K562 (cell line): ENCODE results near the gene PLD5. TPM values are rescaled to one million over a fixed set of nuclear protein-coding genes. Genes with fewer than 3 reads are reported as not detected.

Experiments used
- ATAC-seq: fragments of 200-7000 bp; cut with Tn5 transposase; 3 replicates; pipeline ENCODE4 v1.9.1; 2020; ENCODE audit warnings: moderate library complexity
- BruUV-seq: library from RNA; stranded (reverse); fragments of 400-500 nt; replicated peaks from 2 replicates; lab custom pipeline; 2021; lab: Mats Ljungman, UMichigan
- CTCF ChIA-PET: fragments of 300-600 bp; formaldehyde crosslinking; extraction: SDS; loops from one replicate; lab custom pipeline; 2021; ENCODE audit warnings: low intra/inter-chr PET ratio; lab: Yijun Ruan, JAX
- POLR2A ChIA-PET: fragments of 300-600, 350-650 bp; sonication (Branson Sonifier 250); formaldehyde crosslinking; extraction: SDS; loops from one replicate; lab custom pipeline; 2021; ENCODE audit warnings: antibody characterized with exemption, inconsistent platforms; lab: Yijun Ruan, JAX
- DNase-seq, 4 experiments: peaks; one replicate each; pipeline versions ENCODE4 v3.0.0 to v3.0.0-alpha.2; 2011 to 2018; ENCODE audit warnings: low spot score in 3 of 4, mixed read lengths in 3 of 4; ENCODE audit errors: extremely low read depth in 1 of 4
- FAIRE-seq: peaks from 2 replicates; lab custom pipeline; 2011; peaks lifted over from hg19 to GRCh38; lab: Jason Lieb, UNC
- H2AFZ ChIP-seq: 2 replicates; pipeline ENCODE4 v1.6.0; 2011; ENCODE audit warnings: low read depth, low read length, control low read depth, inconsistent platforms
- H3K27ac ChIP-seq: fragments of 200-600 bp; 3 replicates; pipeline ENCODE4 v1.8.0; 2011; ENCODE audit warnings: low read depth, mild to moderate bottlenecking, control low read depth, inconsistent platforms, low read length, moderate library complexity, mixed read lengths; ENCODE audit errors: extremely low read depth
- H3K27me3 ChIP-seq, 2 experiments: fragments of 300-600 bp in 1 of 2; 2 replicates in 1 of 2; 3 replicates in 1 of 2; pipeline versions ENCODE4 v1.6.0 to v1.8.0; 2011; ENCODE audit warnings: inconsistent platforms in 2 of 2, low read length in 2 of 2, mild to moderate bottlenecking in 1 of 2, mixed read lengths in 1 of 2, moderate library complexity in 1 of 2; ENCODE audit not compliant: control insufficient read depth in 2 of 2, insufficient read depth in 2 of 2
- H3K36me3 ChIP-seq: fragments of 300-600 bp; 3 replicates; pipeline ENCODE4 v1.8.0; 2011; ENCODE audit warnings: mild to moderate bottlenecking, low read length, inconsistent platforms; ENCODE audit not compliant: control insufficient read depth, insufficient read depth
- H3K4me1 ChIP-seq, 2 experiments: fragments of 200-600 bp in 1 of 2; replicated peaks in 1 of 2; 2 replicates in 1 of 2; 3 replicates in 1 of 2; pipeline versions ENCODE4 v1.5.1 to v1.8.0; 2011; ENCODE audit warnings: inconsistent platforms in 2 of 2, low read length in 2 of 2, mild to moderate bottlenecking in 1 of 2, mixed read lengths in 1 of 2, moderate library complexity in 1 of 2; ENCODE audit not compliant: control insufficient read depth in 2 of 2, insufficient read depth in 2 of 2
- H3K4me2 ChIP-seq: 2 replicates; pipeline ENCODE4 v1.6.1; 2011; ENCODE audit warnings: low read length, control low read depth, inconsistent platforms, mixed read lengths; ENCODE audit not compliant: insufficient read depth
- H3K4me3 ChIP-seq: fragments of 200-600 bp; sonication (generic), shearing (Covaris generic); 2 replicates; pipeline ENCODE4 v1.5.1; 2016; ENCODE audit warnings: control low read depth, inconsistent platforms
- H3K79me2 ChIP-seq: fragments of 200-600 bp; 3 replicates; pipeline ENCODE4 v1.8.0; 2011; ENCODE audit warnings: low read length, inconsistent platforms; ENCODE audit not compliant: control insufficient read depth, insufficient read depth
- H3K9ac ChIP-seq, 2 experiments: 2 replicates each; pipeline versions ENCODE4 v1.6.0 to v1.6.1; 2011; ENCODE audit warnings: low read depth in 2 of 2, low read length in 2 of 2, control low read depth in 1 of 2, inconsistent platforms in 1 of 2, mild to moderate bottlenecking in 1 of 2, mixed read lengths in 1 of 2; ENCODE audit not compliant: insufficient read depth in 1 of 2
- H3K9me1 ChIP-seq: one replicate; pipeline ENCODE4 v1.6.0; 2011; ENCODE audit warnings: inconsistent platforms, mild to moderate bottlenecking, low read length, moderate library complexity; ENCODE audit not compliant: control insufficient read depth, insufficient read depth
- H3K9me3 ChIP-seq: replicated peaks from 2 replicates; pipeline ENCODE4 v1.5.1; 2011; ENCODE audit warnings: low read depth, low read length, inconsistent platforms; ENCODE audit not compliant: control insufficient read depth, insufficient read depth
- H4K20me1 ChIP-seq: replicated peaks from 2 replicates; pipeline ENCODE4 v1.6.1; 2011; ENCODE audit warnings: low read length, inconsistent platforms, mixed read lengths; ENCODE audit not compliant: control insufficient read depth, insufficient read depth
- ATF2 ChIP-seq: sonication (generic); formaldehyde crosslinking; IDR thresholded peaks from 2 replicates; pipeline ENCODE4 v1.8.1; 2022; ENCODE audit warnings: missing genetic modification reagents
- BRD9 ChIP-seq: fragments of 450-650 bp; IDR thresholded peaks from 2 replicates; pipeline ENCODE4 v1.6.1; 2018; ENCODE audit warnings: low read depth; ENCODE audit not compliant: partially characterized antibody
- CEBPB ChIP-seq: fragments of 450-650 bp; IDR thresholded peaks from 2 replicates; pipeline ENCODE4 v1.6.1; 2016; ENCODE audit warnings: missing genetic modification characterization, missing compliant biosample characterization
- CTCF ChIP-seq, 3 experiments: IDR thresholded peaks in 2 of 3; conservative IDR thresholded peaks in 1 of 3; 2 replicates each; pipeline ENCODE4 v1.5.1; 2011 to 2012; ENCODE audit warnings: low read length in 3 of 3, mild to moderate bottlenecking in 3 of 3, control low read depth in 2 of 3, improper control_type of control experiment in 1 of 3, inconsistent platforms in 1 of 3, low read depth in 1 of 3, mixed read lengths in 1 of 3, moderate library complexity in 1 of 3; ENCODE audit not compliant: insufficient read depth in 2 of 3
- CXXC5 ChIP-seq: fragments of 250-450 bp; sonication (Bioruptor Pico); IDR thresholded peaks from 2 replicates; pipeline ENCODE4 v1.8.0; 2022; ENCODE audit warnings: inconsistent platforms, mild to moderate bottlenecking, moderate library complexity
- FOXO4 ChIP-seq: fragments of 450-650 bp; formaldehyde crosslinking; IDR thresholded peaks from 2 replicates; pipeline ENCODE4 v1.4.0; 2020; ENCODE audit warnings: mild to moderate bottlenecking, moderate library complexity
- KLF10 ChIP-seq: fragments of 250-450 bp; sonication (Bioruptor Pico); IDR thresholded peaks from 2 replicates; pipeline ENCODE4 v1.6.1; 2021; ENCODE audit warnings: matching md5 sums
- MAFK ChIP-seq: IDR thresholded peaks from 2 replicates; pipeline ENCODE4 v1.6.1; 2011; ENCODE audit warnings: low read length, improper control_type of control experiment
- MBD1 ChIP-seq: fragments of 250-450 bp; sonication (Bioruptor Pico); IDR thresholded peaks from 2 replicates; pipeline ENCODE4 v1.8.0; 2022; ENCODE audit warnings: inconsistent platforms
- PRMT5 ChIP-seq: sonication (generic); formaldehyde crosslinking; IDR thresholded peaks from 2 replicates; pipeline ENCODE4 v1.5.0; 2020; ENCODE audit warnings: missing genetic modification reagents
- RCOR1 ChIP-seq, 2 experiments: IDR thresholded peaks; 2 replicates each; pipeline ENCODE4 v1.6.1; 2012; ENCODE audit warnings: low read depth in 2 of 2, low read length in 2 of 2, borderline replicate concordance in 1 of 2, improper control_type of control experiment in 1 of 2
- YBX1 ChIP-seq: fragments of 450-650 bp; IDR thresholded peaks from 2 replicates; pipeline ENCODE4 v1.7.1; 2016; ENCODE audit warnings: mild to moderate bottlenecking
- ZFP36 ChIP-seq: fragments of 150-350 bp; IDR thresholded peaks from 2 replicates; pipeline ENCODE4 v1.6.1; 2018; ENCODE audit warnings: low read length, low read depth; ENCODE audit not compliant: partially characterized antibody
- ZNF253 ChIP-seq: fragments of 250-450 bp; sonication (Bioruptor Pico); conservative IDR thresholded peaks from 2 replicates; pipeline ENCODE4 v1.6.1; 2021; ENCODE audit warnings: mild to moderate bottlenecking
- ZNF347 ChIP-seq: fragments of 450-650 bp; formaldehyde crosslinking; IDR thresholded peaks from 2 replicates; pipeline ENCODE4 v1.4.0; 2020; ENCODE audit warnings: low read depth, mild to moderate bottlenecking, moderate library complexity
- ZNF41 ChIP-seq: fragments of 250-450 bp; sonication (Bioruptor Pico); conservative IDR thresholded peaks from 2 replicates; pipeline ENCODE4 v1.4.0; 2020; ENCODE audit warnings: mild to moderate bottlenecking
- whole genome bisulfite sequencing: fragments of 100-300 bp; shearing (Covaris generic); methylation state at CpG from one replicate; pipeline ENCODE4 v1.1.6; 2016; ENCODE audit warnings: low coverage, mixed read lengths; ENCODE audit not compliant: insufficient coverage; ENCODE audit errors: missing lambda C conversion rate; 5-methylcytosine and 5-hydroxymethylcytosine counted together
- in situ Hi-C: fragments of 300-500 bp; cut with MboI; formaldehyde crosslinking; loops from 4 replicates; pipeline ENCODE4 v1.15.0; 2018; ENCODE audit warnings: inconsistent platforms, mixed read lengths
- intact Hi-C: fragments of 100-400 bp; cut with micrococcal nuclease; formaldehyde crosslinking; loops from 2 replicates; pipeline ENCODE4 v1.14.2; 2022
- polyA plus RNA-seq, 8 experiments: library from polyadenylated mRNA; depleted of rRNA in 4 of 8; stranded (reverse) in 5 of 8; unstranded in 3 of 8; fragments of >200 nt; fragmentation: Nextera tagmentation in 2 of 8; fragmentation: Illumina TruSeq in 1 of 8; extraction: Ambion mirVana in 2 of 8; extraction: Trizol in 1 of 8; gene quantifications; 2 replicates each; pipeline versions ENCODE4 v1.2.1 to v1.2.3, GENCODE V29; 2011 to 2014; ENCODE audit warnings: inconsistent platforms in 1 of 8, missing spikeins in 1 of 8
- total RNA-seq, 7 experiments: library from RNA; depleted of rRNA in 6 of 7; stranded (reverse); fragments of >200 nt in 6 of 7; fragmentation: Illumina TruSeq in 2 of 7; extraction: Trizol in 2 of 7; gene quantifications; 2 replicates each; pipeline versions ENCODE4 v1.2.1 to v1.2.3, GENCODE V29; 2011 to 2021; ENCODE audit warnings: low replicate concordance in 1 of 7

PLD5 gene
- total and polyA plus RNA-seq, 9 of the 15 experiments (the other 6 are each of a cell fraction or from before 2014, with no cell fraction given), result not detected

GRCh38 chr1:242404296-242404695, 120.2 kb downstream of the PLD5 start (continued):
- TF ChIP-seq ATF2 (CRISPR knock-in tag) (no peak), BRD9 (no peak), PRMT5 (CRISPR knock-in tag) (no peak), CTCF (IDR thresholded peaks at IDR 0.05 in 2 of 3, conservative IDR thresholded peaks at IDR 0.05 in 1 of 3; ENCODE audit: insufficient read depth in 2 of 3, low read depth in 1 of 3, low read length in 3 of 3) (no peak), KLF10 (CRISPR knock-in tag) (no peak), ZNF253 (no peak)

GRCh38 chr1:242402956-242403355, 121.5 kb downstream of the PLD5 start:
- Histone ChIP-seq H4K20me1 (no peaks in the 10 kb centered on the region), H3K9me1 (no peaks in the 10 kb centered on the region), H3K9ac (no peak overlapping the region), H3K4me2 (no peak overlapping the region), H3K4me3 (no peak overlapping the region), H3K9me3 (no peaks in the 10 kb centered on the region), H3K27ac (no peak overlapping the region), H3K36me3 (no peaks in the 10 kb centered on the region), H3K79me2 (no peaks in the 10 kb centered on the region), H3K4me1 (no peaks in the 10 kb centered on the region), H3K27me3 (no peaks in the 10 kb centered on the region), H2AFZ (no peak overlapping the region)
- WGBS, result 1% methylated on average over 5 of the region's 5 CpGs
- ATAC-seq (no peak), DNase-seq (no peak), FAIRE-seq (no peak)
- POLR2A ChIA-PET, result interaction anchor here (0.5 kb wide), 1 partner anchor 12 kb away, joined by 3 read pairs; no protein-coding TSS in a partner anchor
- no peak for TF ChIP-seq ZFP36
- TF ChIP-seq MAFK, result no peak
- no peak for TF ChIP-seq CXXC5 (CRISPR knock-in tag)
- no peak for TF ChIP-seq ZNF347 (CRISPR knock-in tag)
- no peak for TF ChIP-seq YBX1
- no peak for TF ChIP-seq ZNF41 (CRISPR knock-in tag)
- no peak for TF ChIP-seq RCOR1 (IDR thresholded peaks at IDR 0.05; ENCODE audit: borderline replicate concordance in 1 of 2, low read depth in 2 of 2, low read length in 2 of 2)
- TF ChIP-seq CEBPB (tag), result no peak
- TF ChIP-seq MBD1 (CRISPR knock-in tag), result no peak
- no peak for TF ChIP-seq FOXO4
- BruUV-seq, result no TSS peak
- CTCF ChIA-PET, result no interaction called here
- in situ Hi-C loops, result no loop called here
- intact Hi-C loops, result no loop called here
